IMR-90 (cell line): ENCODE data around the gene PIK3R3. TPM values are rescaled to one million over a fixed set of nuclear protein-coding genes. Genes with fewer than 3 reads are reported as not detected.

Source experiments
- ATAC-seq: fragments of 200-7000 bp; cut with Tn5 transposase; 2 replicates; pipeline ENCODE4 v1.9.1; 2020; ENCODE audit warnings: low read depth, mild to moderate bottlenecking, moderate library complexity
- BruUV-seq: library from RNA; stranded (reverse); fragments of 400-500 nt; replicated peaks from 2 replicates; lab custom pipeline; 2021; lab: Mats Ljungman, UMichigan
- CTCF ChIA-PET: fragments of 300-600 bp; formaldehyde crosslinking; extraction: SDS; loops from one replicate; lab custom pipeline; 2021; ENCODE audit warnings: antibody characterized with exemption; lab: Yijun Ruan, JAX
- POLR2A ChIA-PET: fragments of 300-600 bp; sonication (Branson Sonifier 250); formaldehyde crosslinking; loops from one replicate; lab custom pipeline; 2022; ENCODE audit warnings: antibody characterized with exemption; ENCODE audit not compliant: unreplicated experiment; lab: Charles Lee
- DNase-seq: peaks from one replicate; pipeline ENCODE4 v3.0.0; 2013
- H2AFZ ChIP-seq: replicated peaks from 2 replicates; pipeline ENCODE3; 2013; ENCODE audit warnings: low read length, mild to moderate bottlenecking; ENCODE audit not compliant: poor library complexity
- H2AK5ac ChIP-seq: 2 replicates; pipeline ENCODE4 v1.6.1; 2013; ENCODE audit warnings: low read depth, low read length, inconsistent platforms
- H2AK9ac ChIP-seq: replicated peaks from 2 replicates; pipeline ENCODE3; 2013; ENCODE audit warnings: mild to moderate bottlenecking, low read depth, low read length, moderate library complexity; ENCODE audit not compliant: poor library complexity
- H2BK120ac ChIP-seq: 2 replicates; pipeline ENCODE4 v1.6.1; 2013; ENCODE audit warnings: low read depth, low read length, inconsistent platforms
- H2BK15ac ChIP-seq: 3 replicates; pipeline ENCODE4 v1.6.1; 2013; ENCODE audit warnings: low read depth, low read length, inconsistent platforms
- H2BK20ac ChIP-seq: 2 replicates; pipeline ENCODE4 v1.6.1; 2013; ENCODE audit warnings: low read depth, mild to moderate bottlenecking, inconsistent platforms, low read length, moderate library complexity
- H2BK5ac ChIP-seq: 2 replicates; pipeline ENCODE4 v1.6.1; 2013; ENCODE audit warnings: mild to moderate bottlenecking, low read depth, low read length, inconsistent platforms; ENCODE audit not compliant: poor library complexity, severe bottlenecking
- H3K14ac ChIP-seq: replicated peaks from 2 replicates; pipeline ENCODE4 v1.6.1; 2013; ENCODE audit warnings: low read depth, low read length, inconsistent platforms
- H3K18ac ChIP-seq: 2 replicates; pipeline ENCODE4 v1.6.1; 2013; ENCODE audit warnings: low read depth, low read length, control low read depth
- H3K23ac ChIP-seq: 2 replicates; pipeline ENCODE4 v1.6.1; 2013; ENCODE audit warnings: low read depth, low read length, inconsistent platforms
- H3K27ac ChIP-seq: 2 replicates; pipeline ENCODE4 v1.5.1; 2013; ENCODE audit warnings: mild to moderate bottlenecking, control low read depth, low read length; ENCODE audit not compliant: insufficient read depth
- H3K27me3 ChIP-seq: 2 replicates; pipeline ENCODE4 v1.6.1; 2013; ENCODE audit warnings: low read length; ENCODE audit not compliant: control insufficient read depth, insufficient read depth
- H3K36me3 ChIP-seq: 2 replicates; pipeline ENCODE4 v1.6.1; 2013; ENCODE audit warnings: low read length, mixed read lengths; ENCODE audit not compliant: control insufficient read depth, insufficient read depth
- H3K4ac ChIP-seq: 2 replicates; pipeline ENCODE4 v1.6.1; 2013; ENCODE audit warnings: low read depth, low read length, inconsistent platforms
- H3K4me1 ChIP-seq: 2 replicates; pipeline ENCODE4 v1.6.1; 2013; ENCODE audit warnings: low read length, mixed read lengths; ENCODE audit not compliant: control insufficient read depth, insufficient read depth
- H3K4me2 ChIP-seq: 2 replicates; pipeline ENCODE4 v1.6.1; 2013; ENCODE audit warnings: low read depth, mild to moderate bottlenecking, control low read depth, low read length, moderate library complexity
- H3K4me3 ChIP-seq: 2 replicates; pipeline ENCODE4 v1.5.1; 2013; ENCODE audit warnings: low read depth, mild to moderate bottlenecking, control low read depth, low read length, moderate library complexity; ENCODE audit not compliant: insufficient read depth
- H3K56ac ChIP-seq: 2 replicates; pipeline ENCODE4 v1.6.1; 2013; ENCODE audit warnings: low read length, inconsistent platforms; ENCODE audit not compliant: insufficient read depth; ENCODE audit errors: extremely low read depth
- H3K79me1 ChIP-seq, 2 experiments: 2 replicates each; pipeline ENCODE4 v1.6.1; 2013; ENCODE audit warnings: low read length in 2 of 2, inconsistent platforms in 1 of 2, low read depth in 1 of 2
- H3K9ac ChIP-seq: 2 replicates; pipeline ENCODE4 v1.6.1; 2013; ENCODE audit warnings: low read depth, low read length, control low read depth
- H3K9me1 ChIP-seq: 2 replicates; pipeline ENCODE4 v1.6.1; 2013; ENCODE audit warnings: low read length, inconsistent platforms; ENCODE audit not compliant: insufficient read depth
- H3K9me3 ChIP-seq: 2 replicates; pipeline ENCODE4 v1.6.1; 2013; ENCODE audit warnings: low read length; ENCODE audit not compliant: control insufficient read depth, insufficient read depth
- H4K20me1 ChIP-seq: 2 replicates; pipeline ENCODE4 v1.6.1; 2013; ENCODE audit warnings: low read length, inconsistent platforms; ENCODE audit not compliant: insufficient read depth
- H4K5ac ChIP-seq: 2 replicates; pipeline ENCODE4 v1.6.1; 2013; ENCODE audit warnings: mild to moderate bottlenecking, low read depth, low read length, control low read depth
- H4K8ac ChIP-seq, 2 experiments: 2 replicates each; pipeline ENCODE4 v1.6.1; 2013; ENCODE audit warnings: low read depth in 2 of 2, low read length in 2 of 2, control low read depth in 1 of 2, inconsistent platforms in 1 of 2
- H4K91ac ChIP-seq: 2 replicates; pipeline ENCODE4 v1.6.1; 2013; ENCODE audit warnings: low read depth, low read length, inconsistent platforms; ENCODE audit not compliant: insufficient read depth
- BHLHE40 ChIP-seq: fragments of 150-350 bp; IDR thresholded peaks from 2 replicates; pipeline ENCODE4 v1.6.1; 2016; ENCODE audit warnings: mild to moderate bottlenecking, low read depth, low read length
- CEBPB ChIP-seq: IDR thresholded peaks from 2 replicates; pipeline ENCODE4 v1.6.1; 2012; ENCODE audit warnings: low read depth, low read length, improper control_type of control experiment
- CHD1 ChIP-seq: IDR thresholded peaks from 2 replicates; pipeline ENCODE4 v1.6.1; 2012; ENCODE audit warnings: low read depth, low read length, improper control_type of control experiment
- FOS ChIP-seq: fragments of 150-350 bp; IDR thresholded peaks from 2 replicates; pipeline ENCODE4 v1.6.1; 2016; ENCODE audit warnings: low read depth, low read length
- MAFK ChIP-seq: IDR thresholded peaks from 2 replicates; pipeline ENCODE4 v1.6.1; 2012; ENCODE audit warnings: low read depth, low read length, improper control_type of control experiment
- MXI1 ChIP-seq: IDR thresholded peaks from 2 replicates; pipeline ENCODE4 v1.6.1; 2012; ENCODE audit warnings: low read depth, mild to moderate bottlenecking, low read length, moderate library complexity, borderline replicate concordance
- NFE2L2 ChIP-seq: fragments of 150-350 bp; IDR thresholded peaks from 2 replicates; pipeline ENCODE4 v1.6.1; 2016; ENCODE audit warnings: low read depth, mild to moderate bottlenecking, low read length
- RAD21 ChIP-seq: IDR thresholded peaks from 2 replicates; pipeline ENCODE4 v1.6.1; 2012; ENCODE audit warnings: low read length, improper control_type of control experiment
- RCOR1 ChIP-seq: IDR thresholded peaks from 2 replicates; pipeline ENCODE4 v1.6.1; 2012; ENCODE audit warnings: mild to moderate bottlenecking, low read length, improper control_type of control experiment; ENCODE audit not compliant: insufficient replicate concordance
- RFX5 ChIP-seq: IDR thresholded peaks from 2 replicates; pipeline ENCODE4 v1.8.0; 2012; ENCODE audit warnings: low read depth, mild to moderate bottlenecking, low read length, moderate library complexity
- SMC3 ChIP-seq: fragments of 150-350 bp; IDR thresholded peaks from 2 replicates; pipeline ENCODE4 v1.6.1; 2016; ENCODE audit warnings: low read depth, mild to moderate bottlenecking, antibody characterized with exemption, low read length, moderate library complexity
- WGBS, 2 experiments: methylation state at CpG; one replicate each; pipeline versions ENCODE4 v1.1.5 to v1.1.7; 2013; ENCODE audit warnings: missing lambda C conversion rate in 2 of 2; ENCODE audit not compliant: insufficient read length in 1 of 2; ENCODE audit errors: extremely low coverage in 2 of 2; 5-methylcytosine and 5-hydroxymethylcytosine counted together
- dilution Hi-C: fragments of 300-500 bp; cut with HindIII; formaldehyde crosslinking; loops from one replicate; pipeline ENCODE4 v1.14.3; 2018; ENCODE audit warnings: low sequenced_read_pairs; ENCODE audit not compliant: unreplicated experiment
- in situ Hi-C: fragments of 300-500 bp; cut with MboI; formaldehyde crosslinking; loops from 3 replicates; pipeline ENCODE4 v1.14.3; 2019; ENCODE audit warnings: low sequenced_read_pairs, inconsistent platforms, mixed read lengths
- intact Hi-C: fragments of 100-400 bp; cut with micrococcal nuclease; formaldehyde crosslinking; loops from 2 replicates; pipeline ENCODE4 v1.10.0; 2022
- polyA plus RNA-seq, 3 experiments: library from polyadenylated mRNA; depleted of rRNA; stranded (reverse); fragments of >200 nt; gene quantifications; 2 replicates each; pipeline ENCODE4 v1.2.3, GENCODE V29; 2012; ENCODE audit warnings: low replicate concordance in 1 of 3
- total RNA-seq: library from RNA; depleted of rRNA; stranded (reverse); fragments of >200 nt; gene quantifications from 2 replicates; pipeline ENCODE4 v1.2.3, GENCODE V29; 2012
- TF ChIP-seq, protein P1 (sequence below): conservative IDR thresholded peaks from 2 replicates; pipeline ENCODE4 v1.5.1; 2012; ENCODE audit warnings: mild to moderate bottlenecking, low read depth, low read length, improper control_type of control experiment
- TF ChIP-seq, protein P2 (sequence below): fragments of 150-350 bp; IDR thresholded peaks from 2 replicates; pipeline ENCODE4 v1.6.1; 2016; ENCODE audit warnings: low read depth, mild to moderate bottlenecking, low read length, moderate library complexity, borderline replicate concordance
- TF ChIP-seq, protein P3 (sequence below): fragments of 150-350 bp; IDR thresholded peaks from 2 replicates; pipeline ENCODE4 v1.6.1; 2017; ENCODE audit warnings: mild to moderate bottlenecking, antibody characterized with exemption, low read length, low read depth

PIK3R3 gene
- total and polyA plus RNA-seq, 2 of the 4 experiments (the other 2 are of a cell fraction) = 5.3 to 9.9 TPM

DNA sequence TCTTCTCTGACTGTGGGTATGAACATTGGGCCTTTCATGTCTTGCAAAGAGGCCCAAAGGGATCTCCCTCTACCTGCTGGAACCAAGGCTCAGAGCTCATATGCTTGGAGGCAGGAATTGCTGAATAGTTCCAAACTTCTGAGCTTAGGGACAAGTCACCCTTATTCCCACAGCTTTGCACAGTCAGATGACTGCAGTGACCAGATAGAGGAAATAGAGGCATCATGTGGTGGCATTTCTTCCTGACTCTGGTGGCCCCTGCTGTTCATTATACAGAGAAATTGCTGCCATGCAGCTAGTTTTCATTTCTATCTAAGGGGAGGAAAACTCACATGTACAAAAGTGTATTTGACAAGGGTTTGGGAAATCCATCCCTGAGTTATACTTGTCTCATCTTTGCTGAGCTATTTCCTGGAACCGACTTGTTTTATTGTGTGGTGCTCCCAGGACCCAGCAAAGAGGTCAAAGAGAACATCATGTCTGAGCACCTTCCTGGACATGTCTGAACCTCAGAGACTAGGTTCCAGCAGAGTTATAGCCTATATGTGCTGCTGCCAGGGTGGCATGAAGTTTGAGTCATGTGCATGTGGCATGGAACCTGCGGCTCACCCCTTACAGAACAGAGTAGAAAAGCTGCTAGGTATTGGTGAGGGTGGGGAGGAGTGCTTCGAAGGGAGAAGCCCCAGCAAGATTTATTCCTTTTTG is 131.2 kb downstream of the PIK3R3 start:
- no peak for DNase-seq
- peaks cover 1% of the 10 kb centered on the region for H3K36me3 ChIP-seq
- POLR2A ChIA-PET = no interaction called here
- H2BK120ac ChIP-seq = no peak overlapping the region
- peaks cover 2% of the 10 kb centered on the region; the same call in 1 of the 2 replicates for H3K4me1 ChIP-seq
- 86% methylated on average over 1 of the region's 3 CpGs; no CpG with 5 or more reads in 1 of the 2 experiments for WGBS, 2 experiments
- intact Hi-C loops = no loop called here
- no peak overlapping the region for H3K4me3 ChIP-seq
- no peak overlapping the region for H2AFZ ChIP-seq
- BruUV-seq = no TSS peak
- no peak overlapping the region for H3K4ac ChIP-seq
- no peak overlapping the region for H3K27ac ChIP-seq
- no peak overlapping the region for H3K4me2 ChIP-seq
- no peak overlapping the region for H2AK5ac ChIP-seq
- peaks cover 20% of the 10 kb centered on the region; the same call in 1 of the 2 replicates for H3K9me1 ChIP-seq
- no peaks in the 10 kb centered on the region for H4K20me1 ChIP-seq
- peaks cover 6 to 11% of the 10 kb centered on the region in 2 experiments for H3K79me1 ChIP-seq
- H4K5ac ChIP-seq = no peak overlapping the region
- no peak overlapping the region for H3K23ac ChIP-seq
- in situ Hi-C loops = no loop called here
- no peaks in the 10 kb centered on the region for H3K27me3 ChIP-seq
- H2BK15ac ChIP-seq = no peak overlapping the region
- no peak overlapping the region for H3K18ac ChIP-seq
- no peak overlapping the region for H4K8ac ChIP-seq
- no peak overlapping the region for H2BK20ac ChIP-seq
- no peak overlapping the region for H3K14ac ChIP-seq
- no peak overlapping the region for H2BK5ac ChIP-seq
- no peak overlapping the region for H3K56ac ChIP-seq
- H3K9ac ChIP-seq = no peak overlapping the region
- no peak overlapping the region for H4K91ac ChIP-seq
- TF ChIP-seq RAD21 (no peak), RFX5 (no peak), SMC3 (no peak), CEBPB (no peak), FOS (no peak), RCOR1 (no peak), BHLHE40 (no peak), NFE2L2 (no peak), MAFK (no peak), CHD1 (no peak), MXI1 (no peak)
- TF ChIP-seq, protein P1, sequence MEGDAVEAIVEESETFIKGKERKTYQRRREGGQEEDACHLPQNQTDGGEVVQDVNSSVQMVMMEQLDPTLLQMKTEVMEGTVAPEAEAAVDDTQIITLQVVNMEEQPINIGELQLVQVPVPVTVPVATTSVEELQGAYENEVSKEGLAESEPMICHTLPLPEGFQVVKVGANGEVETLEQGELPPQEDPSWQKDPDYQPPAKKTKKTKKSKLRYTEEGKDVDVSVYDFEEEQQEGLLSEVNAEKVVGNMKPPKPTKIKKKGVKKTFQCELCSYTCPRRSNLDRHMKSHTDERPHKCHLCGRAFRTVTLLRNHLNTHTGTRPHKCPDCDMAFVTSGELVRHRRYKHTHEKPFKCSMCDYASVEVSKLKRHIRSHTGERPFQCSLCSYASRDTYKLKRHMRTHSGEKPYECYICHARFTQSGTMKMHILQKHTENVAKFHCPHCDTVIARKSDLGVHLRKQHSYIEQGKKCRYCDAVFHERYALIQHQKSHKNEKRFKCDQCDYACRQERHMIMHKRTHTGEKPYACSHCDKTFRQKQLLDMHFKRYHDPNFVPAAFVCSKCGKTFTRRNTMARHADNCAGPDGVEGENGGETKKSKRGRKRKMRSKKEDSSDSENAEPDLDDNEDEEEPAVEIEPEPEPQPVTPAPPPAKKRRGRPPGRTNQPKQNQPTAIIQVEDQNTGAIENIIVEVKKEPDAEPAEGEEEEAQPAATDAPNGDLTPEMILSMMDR = no peak
- TF ChIP-seq, protein P2, sequence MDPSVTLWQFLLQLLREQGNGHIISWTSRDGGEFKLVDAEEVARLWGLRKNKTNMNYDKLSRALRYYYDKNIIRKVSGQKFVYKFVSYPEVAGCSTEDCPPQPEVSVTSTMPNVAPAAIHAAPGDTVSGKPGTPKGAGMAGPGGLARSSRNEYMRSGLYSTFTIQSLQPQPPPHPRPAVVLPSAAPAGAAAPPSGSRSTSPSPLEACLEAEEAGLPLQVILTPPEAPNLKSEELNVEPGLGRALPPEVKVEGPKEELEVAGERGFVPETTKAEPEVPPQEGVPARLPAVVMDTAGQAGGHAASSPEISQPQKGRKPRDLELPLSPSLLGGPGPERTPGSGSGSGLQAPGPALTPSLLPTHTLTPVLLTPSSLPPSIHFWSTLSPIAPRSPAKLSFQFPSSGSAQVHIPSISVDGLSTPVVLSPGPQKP = no peak
- TF ChIP-seq, protein P3, sequence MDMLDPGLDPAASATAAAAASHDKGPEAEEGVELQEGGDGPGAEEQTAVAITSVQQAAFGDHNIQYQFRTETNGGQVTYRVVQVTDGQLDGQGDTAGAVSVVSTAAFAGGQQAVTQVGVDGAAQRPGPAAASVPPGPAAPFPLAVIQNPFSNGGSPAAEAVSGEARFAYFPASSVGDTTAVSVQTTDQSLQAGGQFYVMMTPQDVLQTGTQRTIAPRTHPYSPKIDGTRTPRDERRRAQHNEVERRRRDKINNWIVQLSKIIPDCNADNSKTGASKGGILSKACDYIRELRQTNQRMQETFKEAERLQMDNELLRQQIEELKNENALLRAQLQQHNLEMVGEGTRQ = no peak
- no peaks in the 10 kb centered on the region for H3K9me3 ChIP-seq
- no peak for ATAC-seq
- H2AK9ac ChIP-seq = no peak overlapping the region
- CTCF ChIA-PET = no interaction called here
- dilution Hi-C loops = no loop called here
